C4-2B (cell line): ENCODE data around the gene TMEM132D.

Source experiments
- H3K27ac ChIP-seq: fragments of 450-650 bp; 2 replicates; pipeline ENCODE4 v1.5.1; 2017
- ZFX ChIP-seq: fragments of 450-650 bp; IDR thresholded peaks from 2 replicates; pipeline ENCODE4 v1.6.1; 2017
- TF ChIP-seq, protein P1 (sequence below): fragments of 450-650 bp; conservative IDR thresholded peaks from 2 replicates; pipeline ENCODE4 v1.5.1; 2017; ENCODE audit warnings: mild to moderate bottlenecking

Gene TMEM132D

DNA sequence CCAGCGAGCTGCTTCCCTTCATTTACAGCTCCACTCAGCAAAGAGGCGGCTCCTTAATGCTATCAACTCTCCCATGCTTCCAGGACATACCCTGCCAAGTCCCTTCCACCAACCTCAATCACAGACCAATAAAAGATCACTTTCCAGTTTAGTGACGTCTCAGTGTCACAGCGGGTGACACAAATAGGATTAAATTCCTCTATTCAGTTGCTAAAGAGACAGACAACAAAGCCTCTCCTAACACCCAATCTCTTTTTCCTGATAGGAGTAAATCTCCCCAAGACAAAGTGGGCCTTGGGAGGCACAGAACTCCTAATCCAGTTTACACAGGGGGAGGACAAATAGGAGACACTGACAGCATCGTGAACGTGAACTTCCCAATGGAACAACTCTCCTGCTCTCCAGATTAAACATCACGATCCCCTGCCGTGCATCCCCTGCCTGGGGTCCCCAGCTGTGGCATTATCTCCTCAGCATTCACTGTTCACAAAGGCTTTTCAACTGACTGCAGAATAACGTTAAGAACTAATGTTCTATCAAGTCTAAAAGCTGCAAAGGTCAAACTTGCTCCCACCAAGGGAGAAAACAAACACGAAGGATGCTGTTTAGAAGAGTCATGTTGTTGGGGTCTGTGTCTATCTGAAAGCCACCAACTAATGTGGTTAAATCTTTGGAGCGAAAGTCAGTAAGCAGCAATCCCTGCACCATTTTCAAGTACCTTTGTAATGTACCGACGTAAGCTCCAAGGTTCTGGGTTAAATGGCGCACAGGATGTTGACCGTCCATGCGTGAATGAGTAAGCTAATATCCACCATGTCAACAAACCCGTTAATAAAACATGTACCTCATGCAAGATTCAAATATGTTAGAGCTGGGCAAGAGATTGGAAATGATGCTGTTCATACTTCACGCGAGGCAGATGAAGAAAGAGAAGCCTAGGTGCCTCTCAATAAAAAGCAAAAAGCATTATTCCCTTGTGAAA lies 31.5 kb downstream of the TMEM132D start:
- no peak for TF ChIP-seq ZFX
- TF ChIP-seq, protein P1, sequence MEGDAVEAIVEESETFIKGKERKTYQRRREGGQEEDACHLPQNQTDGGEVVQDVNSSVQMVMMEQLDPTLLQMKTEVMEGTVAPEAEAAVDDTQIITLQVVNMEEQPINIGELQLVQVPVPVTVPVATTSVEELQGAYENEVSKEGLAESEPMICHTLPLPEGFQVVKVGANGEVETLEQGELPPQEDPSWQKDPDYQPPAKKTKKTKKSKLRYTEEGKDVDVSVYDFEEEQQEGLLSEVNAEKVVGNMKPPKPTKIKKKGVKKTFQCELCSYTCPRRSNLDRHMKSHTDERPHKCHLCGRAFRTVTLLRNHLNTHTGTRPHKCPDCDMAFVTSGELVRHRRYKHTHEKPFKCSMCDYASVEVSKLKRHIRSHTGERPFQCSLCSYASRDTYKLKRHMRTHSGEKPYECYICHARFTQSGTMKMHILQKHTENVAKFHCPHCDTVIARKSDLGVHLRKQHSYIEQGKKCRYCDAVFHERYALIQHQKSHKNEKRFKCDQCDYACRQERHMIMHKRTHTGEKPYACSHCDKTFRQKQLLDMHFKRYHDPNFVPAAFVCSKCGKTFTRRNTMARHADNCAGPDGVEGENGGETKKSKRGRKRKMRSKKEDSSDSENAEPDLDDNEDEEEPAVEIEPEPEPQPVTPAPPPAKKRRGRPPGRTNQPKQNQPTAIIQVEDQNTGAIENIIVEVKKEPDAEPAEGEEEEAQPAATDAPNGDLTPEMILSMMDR: no peak
- H3K27ac ChIP-seq: no peak overlapping the region

DNA sequence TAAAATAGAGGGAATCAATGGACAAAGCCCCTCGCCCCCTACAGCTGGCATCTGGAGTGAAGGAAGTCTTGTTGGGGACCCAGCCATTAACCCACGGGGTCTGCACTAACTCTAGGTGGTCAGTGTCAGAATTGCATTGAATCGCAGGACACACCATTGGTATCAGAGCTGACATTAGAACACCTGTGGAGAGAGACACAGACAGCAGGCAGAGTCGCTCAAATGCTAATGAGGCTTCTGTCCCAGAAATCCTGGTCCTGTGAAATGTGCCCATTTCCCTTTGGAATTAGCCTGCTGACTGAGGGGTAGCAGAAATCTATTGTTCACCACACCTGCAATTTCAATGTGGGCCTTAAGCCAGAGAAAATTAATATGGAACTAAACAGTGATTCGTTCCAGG lies 33.0 kb downstream of the TMEM132D start:
- TF ChIP-seq, protein P1: no peak
- no peak for TF ChIP-seq ZFX
- no peak overlapping the region for H3K27ac ChIP-seq

DNA sequence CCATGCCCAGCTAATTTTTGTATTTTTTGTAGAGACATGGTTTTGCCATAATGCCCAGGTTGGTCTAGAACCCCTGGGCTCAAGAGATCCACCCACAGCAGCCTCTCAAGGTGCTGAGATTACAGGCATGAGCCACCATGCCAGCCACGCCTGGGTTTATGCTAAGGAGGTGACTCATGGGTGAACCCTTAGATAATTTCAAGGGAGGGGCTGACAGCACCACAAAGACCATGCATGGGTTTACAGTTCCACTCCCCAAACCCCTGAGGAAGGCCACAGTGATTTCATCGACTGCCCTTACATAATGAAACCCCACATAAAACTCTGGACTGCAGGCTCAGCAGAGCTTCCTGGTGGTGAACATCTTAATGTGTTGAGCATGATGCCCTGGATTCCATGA lies 33.7 kb downstream of the TMEM132D start:
- TF ChIP-seq ZFX: no peak
- TF ChIP-seq, protein P1: no peak
- no peak overlapping the region for H3K27ac ChIP-seq

DNA sequence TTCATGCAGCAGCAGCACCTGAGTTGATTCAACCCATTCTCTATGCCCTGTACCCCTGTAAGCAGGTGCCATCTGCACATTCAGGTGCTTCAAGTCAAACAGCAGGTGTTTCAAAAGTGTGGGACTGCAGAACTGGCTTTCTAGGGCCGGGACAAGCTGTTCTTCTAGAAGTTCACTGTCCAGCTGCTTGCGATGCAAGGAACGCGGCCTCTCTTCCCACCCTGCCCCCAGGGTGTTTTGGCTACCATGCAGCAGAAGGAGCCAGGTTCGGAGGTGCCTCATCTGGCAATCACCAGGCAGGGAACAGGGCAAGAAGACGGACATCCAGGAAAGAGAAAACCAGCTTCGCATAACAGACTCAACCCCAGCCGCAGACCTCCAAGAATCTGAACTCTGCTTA lies 35.2 kb downstream of the TMEM132D start:
- TF ChIP-seq, protein P1: no peak
- TF ChIP-seq ZFX: no peak
- H3K27ac ChIP-seq: no peak overlapping the region

DNA sequence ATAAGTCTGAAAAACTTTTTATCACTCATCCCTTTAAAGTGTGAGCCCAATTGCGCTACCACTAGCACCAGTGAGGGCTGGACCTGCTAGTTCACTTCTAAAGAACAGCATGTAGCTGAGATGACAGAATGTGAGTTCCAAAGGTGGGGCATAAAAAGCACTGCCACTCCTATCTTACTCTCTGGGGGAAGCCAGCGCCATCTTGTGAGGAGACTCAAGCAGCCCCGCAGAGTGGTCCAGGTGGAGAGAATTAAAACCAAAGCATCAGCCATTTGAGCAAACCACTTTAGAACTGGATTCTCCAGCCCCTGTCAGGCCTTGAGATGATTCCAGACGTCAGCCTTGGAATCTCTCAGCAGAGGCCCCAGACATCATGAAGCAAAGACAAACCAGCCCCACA lies 39.9 kb downstream of the TMEM132D start:
- TF ChIP-seq, protein P1: no peak
- TF ChIP-seq ZFX: no peak

DNA sequence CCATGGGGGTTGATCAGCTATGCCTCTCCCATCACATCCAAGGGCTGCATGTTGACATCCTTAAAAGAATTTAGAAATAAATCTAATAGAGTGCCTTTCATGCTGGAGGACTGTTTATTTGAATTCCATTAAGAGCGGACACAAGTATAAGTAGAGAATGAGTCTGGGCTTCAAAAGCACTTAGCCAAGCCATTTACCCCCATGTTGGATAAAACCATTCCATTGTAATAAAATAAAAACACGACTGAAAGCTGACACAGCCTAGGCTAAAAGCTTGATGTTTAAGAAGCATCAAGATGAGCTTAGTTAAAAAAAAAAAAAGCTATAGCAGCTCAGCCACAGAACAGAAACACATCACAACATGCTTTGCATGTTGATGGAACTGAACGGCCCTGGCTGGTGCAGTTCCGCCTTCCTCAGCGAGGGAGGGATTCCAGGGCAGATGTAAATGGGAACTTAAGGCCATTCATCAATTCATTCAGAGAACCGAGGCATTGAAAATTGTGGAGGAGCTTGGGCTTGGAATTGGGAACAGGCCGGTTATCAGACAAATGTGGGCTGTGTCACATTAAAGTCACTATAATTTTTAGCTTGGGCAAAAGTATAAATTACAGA lies 41.2 kb downstream of the TMEM132D start:
- TF ChIP-seq ZFX: no peak
- TF ChIP-seq, protein P1: no peak
- no peak overlapping the region for H3K27ac ChIP-seq

More for the DNA sequence above, 39.9 kb downstream of the TMEM132D start:
- no peak overlapping the region for H3K27ac ChIP-seq

DNA sequence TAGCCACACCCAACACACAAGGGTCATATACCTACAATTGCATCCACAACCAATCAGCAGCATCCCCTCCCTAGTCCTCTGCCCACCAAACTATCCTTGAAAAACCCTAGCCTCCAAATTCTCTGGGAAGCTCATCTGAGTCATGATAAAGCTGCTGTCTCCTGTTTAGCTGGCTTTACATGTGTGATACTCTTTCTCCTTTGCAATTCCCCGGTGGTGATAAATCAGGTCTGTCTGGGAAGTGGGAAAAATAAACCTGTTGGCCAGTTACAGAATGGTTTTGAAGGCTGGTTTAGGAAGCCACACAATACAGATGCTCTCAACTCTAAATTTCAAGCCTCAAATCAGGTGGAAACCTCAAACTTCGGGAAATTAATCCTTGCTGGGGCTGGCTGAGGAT lies 41.9 kb downstream of the TMEM132D start:
- no peak overlapping the region for H3K27ac ChIP-seq
- TF ChIP-seq, protein P1: no peak
- TF ChIP-seq ZFX: no peak
